GM18873 (cell line): ENCODE measurements around the gene FRMD4A.
"Not testable (repeated sequence)": the region's sequence is repeated elsewhere in the genome, so short reads cannot be mapped to it uniquely, and the experiment has no call there.

Source experiments
- ATAC-seq: cut with Tn5 transposase; IDR thresholded peaks from one replicate; pipeline ENCODE4 v1.9.1; 2021; ENCODE audit warnings: mild to moderate bottlenecking, moderate library complexity, moderate number of reproducible peaks; ENCODE audit not compliant: unreplicated experiment, low FRiP score

Gene FRMD4A

GRCh38 chr10:13776861-13777311, 553.8 kb downstream of the FRMD4A start:
- no peak for ATAC-seq

GRCh38 chr10:13775786-13776775, 554.6 kb downstream of the FRMD4A start:
- ATAC-seq: no peak

- ATAC-seq: no peak
Observed at GRCh38 chr10:13774303-13774893, 556.3 kb downstream of the FRMD4A start.

GRCh38 chr10:13773496-13774170, 557.1 kb downstream of the FRMD4A start:
- ATAC-seq: no peak

GRCh38 chr10:13773043-13773442, 557.7 kb downstream of the FRMD4A start:
- ATAC-seq: no peak

GRCh38 chr10:13771992-13772391, 558.7 kb downstream of the FRMD4A start:
- ATAC-seq: no peak

- no peak for ATAC-seq
Observed at GRCh38 chr10:13770760-13771493, 559.8 kb downstream of the FRMD4A start.

- ATAC-seq: no peak
Observed at GRCh38 chr10:13769946-13770345, 560.8 kb downstream of the FRMD4A start.

GRCh38 chr10:13767676-13768178, 563.0 kb downstream of the FRMD4A start:
- no peak for ATAC-seq

- not testable (repeated sequence) for ATAC-seq
Observed at GRCh38 chr10:13767148-13767547, 563.6 kb downstream of the FRMD4A start.

- no peak for ATAC-seq
Observed at GRCh38 chr10:13765641-13766341, 564.9 kb downstream of the FRMD4A start.

- ATAC-seq: no peak
Observed at GRCh38 chr10:13761490-13762091, 569.1 kb downstream of the FRMD4A start.

GRCh38 chr10:13759168-13759567, 571.6 kb downstream of the FRMD4A start:
- no peak for ATAC-seq

GRCh38 chr10:13758756-13759155, 572.0 kb downstream of the FRMD4A start:
- ATAC-seq: no peak

GRCh38 chr10:13758312-13758711, 572.4 kb downstream of the FRMD4A start:
- ATAC-seq: no peak

GRCh38 chr10:13754277-13754676, 576.4 kb downstream of the FRMD4A start:
- no peak for ATAC-seq

GRCh38 chr10:13751191-13751764, 579.4 kb downstream of the FRMD4A start:
- ATAC-seq: no peak

- no peak for ATAC-seq
Observed at GRCh38 chr10:13750299-13751190, 580.2 kb downstream of the FRMD4A start.
